Calu3 (cell line): ENCODE measurements around the gene NOVA2. TPM values are rescaled to one million over a fixed set of nuclear protein-coding genes. Genes with fewer than 3 reads are reported as not detected.

ENCODE experiments used
- BruUV-seq: library from RNA; stranded (reverse); fragments of 400-500 nt; replicated peaks from 2 replicates; lab custom pipeline; 2021; lab: Mats Ljungman, UMichigan
- CTCF ChIA-PET: fragments of 300-600 bp; sonication (Branson Sonifier 250); formaldehyde crosslinking; loops from one replicate; lab custom pipeline; 2022; ENCODE audit warnings: antibody characterized with exemption; lab: Charles Lee
- DNase-seq: peaks from one replicate; pipeline ENCODE4 v3.0.0; 2022
- H3K27ac Mint-ChIP-seq: one replicate; pipeline ENCODE4 v1.8.0; 2022; ENCODE audit warnings: mixed read lengths; ENCODE audit not compliant: unreplicated experiment
- H3K27me3 Mint-ChIP-seq: one replicate; pipeline ENCODE4 v1.8.0; 2022; ENCODE audit warnings: mixed read lengths; ENCODE audit not compliant: unreplicated experiment
- H3K36me3 Mint-ChIP-seq: one replicate; pipeline ENCODE4 v1.8.0; 2022; ENCODE audit warnings: mild to moderate bottlenecking, moderate library complexity, mixed read lengths; ENCODE audit not compliant: insufficient read depth, unreplicated experiment
- H3K4me1 Mint-ChIP-seq: one replicate; pipeline ENCODE4 v1.8.0; 2022; ENCODE audit warnings: mild to moderate bottlenecking, low read depth, mixed read lengths; ENCODE audit not compliant: unreplicated experiment
- H3K4me3 Mint-ChIP-seq: one replicate; pipeline ENCODE4 v1.8.0; 2022; ENCODE audit warnings: mild to moderate bottlenecking, low read depth, moderate library complexity, mixed read lengths; ENCODE audit not compliant: unreplicated experiment
- H3K9me3 Mint-ChIP-seq: one replicate; pipeline ENCODE4 v1.8.0; 2022; ENCODE audit warnings: low read depth, mixed read lengths; ENCODE audit not compliant: unreplicated experiment
- CTCF ChIP-seq: fragments of 200-600 bp; IDR thresholded peaks from one replicate; pipeline ENCODE4 v1.8.0; 2022; ENCODE audit warnings: antibody characterized with exemption; ENCODE audit not compliant: unreplicated experiment
- intact Hi-C: fragments of 100-400 bp; cut with micrococcal nuclease; formaldehyde crosslinking; loops from one replicate; pipeline ENCODE4 v1.10.0; 2022; ENCODE audit not compliant: unreplicated experiment
- total RNA-seq: library from RNA; stranded (reverse); gene quantifications from 2 replicates; pipeline ENCODE4 v1.2.3, GENCODE V29; 2022

Gene NOVA2
- total RNA-seq, 1 experiment from 2014 or later = not detected

- no peaks in the 10 kb centered on the region for H3K4me1 Mint-ChIP-seq
- no peaks in the 10 kb centered on the region for H3K36me3 Mint-ChIP-seq
- H3K27ac Mint-ChIP-seq = no peak overlapping the region
- TF ChIP-seq CTCF = no peak
- H3K27me3 Mint-ChIP-seq = peaks cover 70% of the 10 kb centered on the region
- no peak for DNase-seq
- no peaks in the 10 kb centered on the region for H3K9me3 Mint-ChIP-seq
- BruUV-seq = no TSS peak
- intact Hi-C loops = no loop called here
- no peak overlapping the region for H3K4me3 Mint-ChIP-seq
- CTCF ChIA-PET = no interaction called here
These were observed 39.0 kb downstream of the NOVA2 start for GRCh38 chr19:45934551-45935230.

GRCh38 chr19:45933759-45934158, 39.9 kb downstream of the NOVA2 start:
- no peaks in the 10 kb centered on the region for H3K4me1 Mint-ChIP-seq
- H3K27ac Mint-ChIP-seq = no peak overlapping the region
- BruUV-seq = no TSS peak
- H3K36me3 Mint-ChIP-seq = no peaks in the 10 kb centered on the region
- peaks cover 78% of the 10 kb centered on the region for H3K27me3 Mint-ChIP-seq
- no peak for DNase-seq
- intact Hi-C loops = no loop called here
- no peak for TF ChIP-seq CTCF
- H3K9me3 Mint-ChIP-seq = no peaks in the 10 kb centered on the region
- CTCF ChIA-PET = no interaction called here
- no peak overlapping the region for H3K4me3 Mint-ChIP-seq

- Mint-ChIP-seq H3K4me3 (no peak overlapping the region), H3K27me3 (peaks cover 64% of the 10 kb centered on the region), H3K27ac (no peak overlapping the region), H3K9me3 (no peaks in the 10 kb centered on the region), H3K36me3 (peaks cover 5% of the 10 kb centered on the region), H3K4me1 (peaks cover 9% of the 10 kb centered on the region)
- BruUV-seq = no TSS peak
- TF ChIP-seq CTCF = no peak
- intact Hi-C loops = no loop called here
- CTCF ChIA-PET = no interaction called here
- no peak for DNase-seq
These were observed 42.6 kb downstream of the NOVA2 start for GRCh38 chr19:45931055-45931454.

GRCh38 chr19:45929247-45929646, 44.4 kb downstream of the NOVA2 start:
- Mint-ChIP-seq H3K4me1 (peaks cover 18% of the 10 kb centered on the region), H3K36me3 (peaks cover 5% of the 10 kb centered on the region), H3K27me3 (peaks cover 46% of the 10 kb centered on the region), H3K4me3 (no peak overlapping the region), H3K27ac (no peak overlapping the region), H3K9me3 (no peaks in the 10 kb centered on the region)
- TF ChIP-seq CTCF = no peak
- BruUV-seq = no TSS peak
- intact Hi-C loops = no loop called here
- no peak for DNase-seq
- CTCF ChIA-PET = no interaction called here
